Adrenal gland (tissue), 12 donors: ENCODE results near the gene PSMD7. TPM values are rescaled to one million over a fixed set of nuclear protein-coding genes. Genes with fewer than 3 reads are reported as not detected.

Experiments used
- DNase-seq, 7 donors: peaks; one replicate each; pipeline ENCODE4 v3.0.0-alpha.2; 2019 to 2020
- H3K27ac ChIP-seq, 5 donors: fragments of 200-600 bp; sonication (generic) in 4 of 5; 1 replicate in 3 of 5; 2 replicates in 2 of 5; pipeline versions ENCODE4 v1.5.1 to v1.8.0; 2016 to 2020; ENCODE audit warnings: mild to moderate bottlenecking in 1 of 5
- H3K27me3 ChIP-seq: fragments of 200-600 bp; 2 replicates; pipeline ENCODE4 v1.8.0; 2021
- H3K36me3 ChIP-seq, 2 donors: fragments of 200-600 bp; replicated peaks in 1 of 2; 1 replicate in 1 of 2; 2 replicates in 1 of 2; pipeline versions ENCODE4 v1.5.1 to v1.8.0; 2018 to 2022
- H3K4me1 ChIP-seq, 2 donors: fragments of 200-600 bp; replicated peaks in 1 of 2; 1 replicate in 1 of 2; 2 replicates in 1 of 2; pipeline versions ENCODE4 v1.5.1 to v1.8.0; 2018 to 2021
- H3K4me3 ChIP-seq, 4 donors: fragments of 200-600 bp; sonication (generic) in 3 of 4; one replicate each; pipeline ENCODE4 v1.5.1; 2016 to 2018
- H3K9me3 ChIP-seq, 3 donors: fragments of 200-600 bp; sonication (generic) in 1 of 3; replicated peaks in 1 of 3; 1 replicate in 2 of 3; 2 replicates in 1 of 3; pipeline versions ENCODE4 v1.5.1 to v1.8.0; 2016 to 2021
- POLR2A ChIP-seq, 2 donors: fragments of 450-650 bp; IDR thresholded peaks; one replicate each; pipeline ENCODE4 v1.6.1; 2017; ENCODE audit warnings: antibody characterized with exemption in 2 of 2, mild to moderate bottlenecking in 2 of 2, moderate library complexity in 1 of 2
- WGBS, 4 donors: extraction: QIAGEN DNeasy Blood & Tissue Kit in 2 of 4; methylation state at CpG; one replicate each; pipeline versions ENCODE4 v1.1.5 to v1.1.7; 2013 to 2017; 5-methylcytosine and 5-hydroxymethylcytosine counted together
- intact Hi-C, 2 donors: fragments of 100-400 bp; cut with DNase I; formaldehyde crosslinking; loops; one replicate each; pipeline versions ENCODE4 v1.14.1 to v1.15.0; 2022 to 2023
- polyA plus RNA-seq, 3 donors: library from polyadenylated mRNA; stranded (reverse); fragments of 200-250 nt in 2 of 3; fragments of 350-450 nt in 1 of 3; fragmentation: Illumina TruSeq in 1 of 3; extraction: RNeasy Lipid Tissue Mini Kit (QIAGEN cat#74804) in 1 of 3; gene quantifications; one replicate each; pipeline ENCODE4 v1.2.3, GENCODE V29; 2013 to 2014
- total RNA-seq, 9 donors: library from RNA; depleted of rRNA in 4 of 9; stranded (reverse); fragments of >200 nt in 4 of 9; fragments of 120-200 nt in 1 of 9; fragmentation: NEBNext Ultra II Directional in 1 of 9; extraction: Animal tissue kit (Norgen Biotek cat#: 25700) in 1 of 9; gene quantifications; one replicate each; pipeline versions ENCODE4 v1.1.0 to v1.2.4, GENCODE V29; 2013 to 2023
- TF ChIP-seq, protein P1 (sequence below), 6 experiments: fragments of 450-650 bp in 4 of 6; fragments of 200-600 bp in 2 of 6; sonication (generic) in 1 of 6; IDR thresholded peaks; 1 replicate in 5 of 6; 2 replicates in 1 of 6; pipeline versions ENCODE4 v1.5.1 to v1.8.0; 2016 to 2021; ENCODE audit warnings: antibody characterized with exemption in 6 of 6, mild to moderate bottlenecking in 2 of 6, moderate library complexity in 1 of 6
- donor health status: healthy with polysubstance abuse.
- donor health status: Bipolar disorder and iron deficiency.
- donor health status: DM: yes; HTN: yes; CAD: no.
- donor health status: DM: no; HTN: no; CAD: no.
- donor health status: DM: no; HTN: no; CAD: no.
- donor health status: DM: yes; HTN: yes; CAD: no.

PSMD7 gene
- total and polyA plus RNA-seq, 12 donors, result 52.1 to 233 (median 89.4) TPM

DNA sequence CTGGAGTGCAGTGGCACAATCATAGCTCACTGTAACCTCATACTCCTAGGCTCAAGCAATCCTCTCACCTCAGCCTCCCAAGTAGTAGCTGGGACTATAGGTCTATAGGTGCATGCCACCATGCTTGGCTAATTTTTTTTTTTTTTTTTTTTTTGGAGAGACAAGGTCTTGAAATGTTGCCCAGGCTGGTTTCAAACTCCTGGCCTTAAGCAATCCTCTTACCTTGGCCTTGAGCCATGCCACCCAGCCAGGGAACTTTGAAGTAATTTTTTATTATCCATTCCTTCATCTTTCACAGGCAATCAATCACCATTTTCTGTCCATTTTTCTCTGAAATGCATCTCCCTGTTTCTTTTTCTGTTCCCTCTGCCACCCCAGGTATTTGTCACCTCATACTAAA lies 6.3 kb upstream of the PSMD7 start:
- Histone ChIP-seq H3K27ac (no peak overlapping the region), H3K27me3 (no peaks in the 10 kb centered on the region), H3K36me3 (no peaks in the 10 kb centered on the region), H3K4me3 (no peak overlapping the region), H3K4me1 (peaks cover under 1 to 4% of the 10 kb centered on the region in 2 donors), H3K9me3 (peaks cover 0 to 8% (median 0%) of the 10 kb centered on the region in 3 donors)
- no peak for DNase-seq
- TF ChIP-seq POLR2A (IDR thresholded peaks at IDR 0.05), result no peak
- TF ChIP-seq, protein P1, sequence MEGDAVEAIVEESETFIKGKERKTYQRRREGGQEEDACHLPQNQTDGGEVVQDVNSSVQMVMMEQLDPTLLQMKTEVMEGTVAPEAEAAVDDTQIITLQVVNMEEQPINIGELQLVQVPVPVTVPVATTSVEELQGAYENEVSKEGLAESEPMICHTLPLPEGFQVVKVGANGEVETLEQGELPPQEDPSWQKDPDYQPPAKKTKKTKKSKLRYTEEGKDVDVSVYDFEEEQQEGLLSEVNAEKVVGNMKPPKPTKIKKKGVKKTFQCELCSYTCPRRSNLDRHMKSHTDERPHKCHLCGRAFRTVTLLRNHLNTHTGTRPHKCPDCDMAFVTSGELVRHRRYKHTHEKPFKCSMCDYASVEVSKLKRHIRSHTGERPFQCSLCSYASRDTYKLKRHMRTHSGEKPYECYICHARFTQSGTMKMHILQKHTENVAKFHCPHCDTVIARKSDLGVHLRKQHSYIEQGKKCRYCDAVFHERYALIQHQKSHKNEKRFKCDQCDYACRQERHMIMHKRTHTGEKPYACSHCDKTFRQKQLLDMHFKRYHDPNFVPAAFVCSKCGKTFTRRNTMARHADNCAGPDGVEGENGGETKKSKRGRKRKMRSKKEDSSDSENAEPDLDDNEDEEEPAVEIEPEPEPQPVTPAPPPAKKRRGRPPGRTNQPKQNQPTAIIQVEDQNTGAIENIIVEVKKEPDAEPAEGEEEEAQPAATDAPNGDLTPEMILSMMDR (IDR thresholded peaks at IDR 0.05), result no peak
- intact Hi-C loops, result no loop called here

DNA sequence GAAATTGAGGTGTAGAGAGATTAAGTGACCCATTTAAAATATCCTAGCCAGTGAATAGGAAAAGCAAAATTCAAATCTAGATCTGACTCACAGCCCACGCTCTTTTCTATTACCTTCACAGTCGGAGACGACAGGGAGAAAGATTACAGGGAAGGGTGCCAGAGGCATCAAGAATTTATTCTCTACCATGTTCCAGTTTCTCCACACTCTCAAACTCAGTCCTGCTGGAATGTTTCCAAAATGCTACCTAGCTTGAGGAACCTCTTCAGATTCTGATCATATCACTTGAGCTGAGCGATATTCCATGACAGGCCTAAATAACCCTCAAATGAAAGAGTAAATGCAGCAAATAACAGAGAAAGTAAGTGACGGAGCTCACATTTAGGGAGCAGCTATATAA lies 5.4 kb upstream of the PSMD7 start:
- H3K4me3 ChIP-seq, result no peak overlapping the region
- H3K27ac ChIP-seq, result peak overlapping the region in 1 of 5 donors; percentile 57
- intact Hi-C loops, result no loop called here
- TF ChIP-seq POLR2A (IDR thresholded peaks at IDR 0.05), result no peak
- TF ChIP-seq, protein P1 (IDR thresholded peaks at IDR 0.05), result no peak
- H3K27me3 ChIP-seq, result no peaks in the 10 kb centered on the region
- 73 to 88% (median 82%) methylated on average over 5 of the region's 5 CpGs for WGBS, 4 donors
- DNase-seq, result no peak
- peaks cover 0 to 8% (median 0%) of the 10 kb centered on the region in 3 donors for H3K9me3 ChIP-seq
- H3K4me1 ChIP-seq, result peaks cover 4 to 9% of the 10 kb centered on the region in 2 donors
- H3K36me3 ChIP-seq, result no peaks in the 10 kb centered on the region

DNA sequence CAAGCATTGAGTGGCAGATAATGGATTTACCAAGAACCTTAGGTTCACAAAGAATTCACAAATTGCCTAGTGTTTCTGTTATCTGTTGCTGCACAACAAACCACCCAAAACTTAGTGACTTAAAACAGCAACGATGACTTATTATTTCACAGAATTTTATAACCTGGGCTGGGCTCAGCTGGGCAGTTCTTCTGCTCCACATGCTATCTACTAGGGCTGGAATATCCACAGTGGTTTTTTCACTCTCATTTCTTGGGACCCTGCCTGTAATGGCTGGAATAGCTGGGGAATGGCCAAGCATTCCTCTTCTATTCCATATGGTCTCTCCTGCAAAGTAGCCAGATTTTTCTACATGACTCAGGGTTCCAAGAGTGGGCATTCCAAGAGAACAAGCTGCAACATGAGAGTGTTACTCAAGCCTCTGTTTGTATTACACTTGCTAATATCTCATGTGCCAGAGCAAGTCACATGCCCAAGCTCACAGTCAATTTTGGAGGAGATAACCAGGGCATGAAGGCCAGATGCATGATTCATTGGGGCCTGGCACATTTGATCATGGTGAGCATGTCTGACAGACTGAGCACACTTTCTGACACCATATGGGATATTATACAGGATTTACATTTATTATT lies 4.9 kb upstream of the PSMD7 start:
- DNase-seq, result peak in 5 of 7 donors; percentile 33 to 72 (median 53)
- Histone ChIP-seq H3K4me3 (no peak overlapping the region), H3K4me1 (peaks cover 4 to 9% of the 10 kb centered on the region in 2 donors), H3K27me3 (no peaks in the 10 kb centered on the region), H3K9me3 (peaks cover 0 to 8% (median 0%) of the 10 kb centered on the region in 3 donors), H3K36me3 (no peaks in the 10 kb centered on the region), H3K27ac (peak overlapping the region in 1 of 5 donors; percentile 57)
- no peak for TF ChIP-seq POLR2A (IDR thresholded peaks at IDR 0.05)
- TF ChIP-seq, protein P1 (IDR thresholded peaks at IDR 0.05), result no peak
- intact Hi-C loops, result no loop called here
- 93 to 100% (median 99%) methylated on average over 1 of the region's 1 CpG for WGBS, 4 donors

DNA sequence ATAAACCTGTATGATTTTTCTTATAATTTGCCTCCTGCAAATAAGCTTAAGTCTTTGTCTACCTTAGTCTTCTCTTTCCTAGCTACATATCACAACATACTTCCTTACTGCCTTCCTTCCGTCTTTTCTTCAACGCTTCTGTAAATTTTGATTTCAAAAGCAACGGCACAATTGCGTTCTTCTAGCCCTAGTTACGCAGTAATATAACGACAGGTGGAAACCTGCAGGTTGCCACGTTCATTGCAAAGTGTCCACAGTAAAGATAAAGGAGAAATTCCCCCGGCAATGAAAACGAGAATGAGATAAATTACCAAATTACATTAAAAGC lies 546 bp upstream of the PSMD7 start:
- no peak for TF ChIP-seq POLR2A (IDR thresholded peaks at IDR 0.05)
- TF ChIP-seq, protein P1 (IDR thresholded peaks at IDR 0.05), result peak in 1 of 6 experiments; percentile 11
- H3K27ac ChIP-seq, result peak overlapping the region; percentile 84 to 97 (median 97)
- H3K27me3 ChIP-seq, result no peaks in the 10 kb centered on the region
- peaks cover 9 to 35% of the 10 kb centered on the region in 2 donors for H3K4me1 ChIP-seq
- H3K36me3 ChIP-seq, result peaks cover 0 to 20% of the 10 kb centered on the region in 2 donors
- intact Hi-C loops, result no loop called here
- H3K4me3 ChIP-seq, result peak overlapping the region in 3 of 4 donors; percentile 76 to 97 (median 96)
- peaks cover 0 to 8% (median 0%) of the 10 kb centered on the region in 3 donors for H3K9me3 ChIP-seq
- WGBS, 4 donors, result 0 to 1% (median 1%) methylated on average over 9 of the region's 9 CpGs
- DNase-seq, result no peak
